ENCODE measurements around the gene UBTD1. TPM values are rescaled to one million over a fixed set of nuclear protein-coding genes. Genes with fewer than 3 reads are reported as not detected.

The UBTD1 gene
- total RNA-seq, 2 donors from 2014 or later, result 10.2 to 20.4 TPM

DNA sequence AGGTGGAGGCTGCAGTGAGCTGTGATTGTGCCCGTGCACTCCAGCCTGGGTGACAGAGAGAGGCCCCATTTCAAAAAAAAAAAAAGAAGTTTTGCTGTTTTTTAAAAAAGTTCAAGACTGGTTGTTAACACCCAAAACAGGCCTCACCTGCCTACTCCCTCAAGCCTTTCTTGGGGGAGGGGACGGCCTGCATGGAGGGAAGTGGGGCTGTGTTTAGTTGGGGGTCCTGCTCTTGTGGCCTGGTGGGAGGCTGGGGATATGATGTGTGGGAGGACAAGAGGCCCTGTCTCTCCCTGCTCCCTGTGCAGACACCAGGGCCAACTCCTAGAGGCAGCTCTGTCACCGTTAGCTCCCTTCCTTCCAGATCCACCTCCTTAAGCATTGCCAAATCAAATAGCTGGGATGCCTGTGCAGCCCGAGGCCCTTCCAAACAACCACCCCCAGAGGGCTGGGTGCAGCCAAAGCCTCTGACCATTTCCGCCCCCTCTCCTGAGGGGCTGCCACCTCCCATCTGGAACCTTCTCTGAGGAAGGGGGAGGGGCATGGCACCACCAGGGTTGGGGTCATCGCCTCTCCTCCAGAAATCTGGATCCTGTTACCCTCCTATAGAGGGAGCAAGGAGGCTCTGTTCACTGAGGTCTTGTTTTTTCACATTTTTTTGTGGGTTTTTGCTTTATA lies 40.9 kb downstream of the UBTD1 start:
- Histone ChIP-seq H3K4me3 (no peak overlapping the region), H3K9me3 (no peaks in the 10 kb centered on the region), H3K27me3 (replicated peaks; ENCODE audit: insufficient read depth) (no peaks in the 10 kb centered on the region), H3K27ac (peak overlapping the region; percentile 96 to 97), H3K36me3 (no peaks in the 10 kb centered on the region), H3K4me1 (ENCODE audit: control insufficient read depth in 1 of 2, low read depth in 2 of 2) (peaks cover 40 to 57% of the 10 kb centered on the region in 2 donors)
- TF ChIP-seq, protein P1, sequence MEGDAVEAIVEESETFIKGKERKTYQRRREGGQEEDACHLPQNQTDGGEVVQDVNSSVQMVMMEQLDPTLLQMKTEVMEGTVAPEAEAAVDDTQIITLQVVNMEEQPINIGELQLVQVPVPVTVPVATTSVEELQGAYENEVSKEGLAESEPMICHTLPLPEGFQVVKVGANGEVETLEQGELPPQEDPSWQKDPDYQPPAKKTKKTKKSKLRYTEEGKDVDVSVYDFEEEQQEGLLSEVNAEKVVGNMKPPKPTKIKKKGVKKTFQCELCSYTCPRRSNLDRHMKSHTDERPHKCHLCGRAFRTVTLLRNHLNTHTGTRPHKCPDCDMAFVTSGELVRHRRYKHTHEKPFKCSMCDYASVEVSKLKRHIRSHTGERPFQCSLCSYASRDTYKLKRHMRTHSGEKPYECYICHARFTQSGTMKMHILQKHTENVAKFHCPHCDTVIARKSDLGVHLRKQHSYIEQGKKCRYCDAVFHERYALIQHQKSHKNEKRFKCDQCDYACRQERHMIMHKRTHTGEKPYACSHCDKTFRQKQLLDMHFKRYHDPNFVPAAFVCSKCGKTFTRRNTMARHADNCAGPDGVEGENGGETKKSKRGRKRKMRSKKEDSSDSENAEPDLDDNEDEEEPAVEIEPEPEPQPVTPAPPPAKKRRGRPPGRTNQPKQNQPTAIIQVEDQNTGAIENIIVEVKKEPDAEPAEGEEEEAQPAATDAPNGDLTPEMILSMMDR (IDR thresholded peaks at IDR 0.05), result no peak
- no peak for DNase-seq (ENCODE audit: low spot score)
- ATAC-seq (ENCODE audit: insufficient number of reproducible peaks, low FRiP score, low read depth), result peak; percentile 19

GRCh38 chr10:97540669-97541500 lies 42.2 kb downstream of the UBTD1 start:
- Histone ChIP-seq H3K4me3 (no peak overlapping the region), H3K4me1 (ENCODE audit: control insufficient read depth in 1 of 2, low read depth in 2 of 2) (peaks cover 40 to 57% of the 10 kb centered on the region in 2 donors), H3K36me3 (no peaks in the 10 kb centered on the region), H3K9me3 (no peaks in the 10 kb centered on the region), H3K27me3 (replicated peaks; ENCODE audit: insufficient read depth) (no peaks in the 10 kb centered on the region), H3K27ac (peak overlapping the region; percentile 96 to 97)
- ATAC-seq (ENCODE audit: insufficient number of reproducible peaks, low FRiP score, low read depth) (no peak), DNase-seq (ENCODE audit: low spot score) (no peak)
- TF ChIP-seq, protein P1 (IDR thresholded peaks at IDR 0.05), result no peak

DNA sequence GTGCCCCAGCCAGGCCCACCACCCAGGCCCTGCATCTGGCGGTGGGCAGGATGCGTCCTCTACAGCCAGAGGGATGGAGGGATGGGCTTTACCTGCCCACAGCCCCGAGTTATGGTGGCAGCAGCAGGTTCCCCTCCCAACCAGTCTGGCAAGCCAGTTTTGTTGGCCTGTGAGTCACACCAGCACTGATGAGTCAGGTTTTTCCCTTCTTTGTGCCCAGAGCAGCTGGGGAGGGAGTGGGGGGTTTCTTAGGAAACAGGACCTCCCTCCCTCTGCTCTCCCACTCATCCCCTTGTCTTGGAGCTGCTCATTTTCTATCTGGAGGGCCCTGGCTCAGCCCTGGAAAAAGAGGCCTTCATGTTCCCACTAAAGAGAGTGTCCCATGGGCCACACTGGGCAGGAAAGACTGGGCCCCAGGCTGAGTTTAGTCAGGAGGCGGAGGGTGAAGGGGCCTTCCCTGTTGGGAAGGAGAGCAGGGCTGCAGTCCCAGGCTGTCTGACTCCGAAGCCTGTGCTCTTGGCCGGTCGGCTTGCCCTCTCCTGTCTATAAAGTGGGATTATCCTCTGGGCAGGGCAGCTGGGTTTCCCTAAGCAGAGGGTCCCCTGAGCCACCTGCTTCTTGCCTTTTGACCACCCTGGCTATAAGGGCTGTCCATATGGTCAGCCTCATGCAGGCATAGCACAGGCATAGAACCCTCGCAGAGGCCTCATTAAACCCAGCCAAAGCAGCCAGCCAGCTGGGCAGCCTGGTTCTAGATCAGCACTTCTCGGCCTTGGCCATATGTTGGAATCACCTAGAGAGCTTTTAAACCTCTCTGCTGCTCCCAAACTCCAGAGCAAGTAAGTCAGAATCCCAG lies 43.7 kb downstream of the UBTD1 start:
- Histone ChIP-seq H3K27me3 (replicated peaks; ENCODE audit: insufficient read depth) (no peaks in the 10 kb centered on the region), H3K4me1 (ENCODE audit: control insufficient read depth in 1 of 2, low read depth in 2 of 2) (peaks cover 46 to 66% of the 10 kb centered on the region in 2 donors), H3K9me3 (no peaks in the 10 kb centered on the region), H3K4me3 (peak overlapping the region; percentile 42), H3K27ac (peak overlapping the region; percentile 96 to 97), H3K36me3 (no peaks in the 10 kb centered on the region)
- peak; percentile 62 for ATAC-seq (ENCODE audit: insufficient number of reproducible peaks, low FRiP score, low read depth)
- TF ChIP-seq, protein P1 (IDR thresholded peaks at IDR 0.05), result no peak
- peak; percentile 77 for DNase-seq (ENCODE audit: low spot score)

- Histone ChIP-seq H3K36me3 (no peaks in the 10 kb centered on the region), H3K4me1 (ENCODE audit: control insufficient read depth in 1 of 2, low read depth in 2 of 2) (peaks cover 48 to 67% of the 10 kb centered on the region in 2 donors), H3K9me3 (no peaks in the 10 kb centered on the region), H3K27me3 (replicated peaks; ENCODE audit: insufficient read depth) (no peaks in the 10 kb centered on the region), H3K27ac (peak overlapping the region; percentile 96 to 97), H3K4me3 (no peak overlapping the region)
- ATAC-seq (ENCODE audit: insufficient number of reproducible peaks, low FRiP score, low read depth) (peak; percentile 84), DNase-seq (ENCODE audit: low spot score) (peak; percentile 82)
- TF ChIP-seq, protein P1 (IDR thresholded peaks at IDR 0.05), result no peak
Observed at GRCh38 chr10:97543025-97543546, 44.4 kb downstream of the UBTD1 start.

Measured in thoracic aorta (tissue), 2 donors.